ACHN (cell line): ENCODE measurements around the gene HOATZ.

Experiments
- DNase-seq: peaks from one replicate; pipeline ENCODE4 v3.0.0-alpha.2; 2015
- in situ Hi-C: cut with HindIII; loops from 2 replicates; pipeline ENCODE4 v1.10.0; 2017; ENCODE audit warnings: low sequenced_read_pairs, low pct_ligation_motif_present, low pct_unique_long_range_greater_than_20kb

The HOATZ gene

DNA sequence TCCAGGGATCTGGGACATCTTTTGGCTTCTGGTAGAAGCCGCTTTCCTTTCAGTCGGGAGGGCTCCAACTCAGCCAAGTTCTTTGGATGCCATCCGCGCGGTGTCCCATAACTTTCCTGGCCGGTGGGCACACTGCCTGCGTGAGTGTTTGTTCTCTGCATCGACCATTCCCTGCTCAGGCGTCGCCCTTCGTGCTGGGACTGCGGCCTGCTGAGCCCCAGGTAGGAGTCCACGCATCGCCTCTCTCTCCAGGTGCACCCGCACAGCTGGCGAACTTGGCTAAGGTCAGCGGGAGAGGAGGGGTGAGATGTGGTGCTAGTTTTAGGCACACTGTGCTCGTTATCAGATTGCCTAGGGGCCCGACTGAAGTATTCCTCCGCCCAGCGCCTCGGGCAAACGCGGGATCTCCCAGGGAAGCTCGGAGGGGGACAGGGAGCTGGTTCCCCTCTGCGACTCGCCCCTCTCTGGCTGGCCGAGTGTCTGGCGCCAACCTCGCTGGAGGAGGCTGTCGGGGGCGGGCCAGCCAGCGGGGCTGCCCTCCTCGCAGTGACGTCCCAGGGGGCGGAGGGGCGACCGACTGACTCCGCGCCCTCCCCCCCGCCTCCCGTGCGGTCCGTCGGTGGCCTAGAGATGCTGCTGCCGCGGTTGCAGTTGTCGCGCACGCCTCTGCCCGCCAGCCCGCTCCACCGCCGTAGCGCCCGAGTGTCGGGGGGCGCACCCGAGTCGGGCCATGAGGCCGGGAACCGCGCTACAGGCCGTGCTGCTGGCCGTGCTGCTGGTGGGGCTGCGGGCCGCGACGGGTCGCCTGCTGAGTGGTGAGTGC lies 25.7 kb downstream of the HOATZ start, which contains the start of gene LAYN:
Gene LAYN, plus strand, starts transcription at position 607 of the 823 bp plus-strand sequence. Its CDS starts 124 bp downstream, at position 731.
- DNase-seq, result peak; percentile 72
- in situ Hi-C loops, result no loop called here

DNA sequence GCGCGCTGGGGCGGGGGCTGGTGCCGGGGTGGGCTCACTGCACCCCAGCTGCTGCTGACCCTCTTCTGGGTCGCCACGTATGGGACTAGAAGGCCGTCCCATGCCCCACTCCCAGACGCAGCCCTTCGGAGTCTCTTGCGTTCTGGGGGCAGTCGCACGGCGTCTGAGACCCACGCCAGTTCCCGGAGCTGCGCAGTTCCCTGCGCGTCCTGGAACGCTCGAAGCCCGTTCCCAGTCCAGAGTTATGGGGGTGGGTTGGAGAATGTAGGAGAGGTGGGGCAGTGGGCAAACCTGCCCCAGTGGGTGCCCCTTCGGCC lies 26.3 kb downstream of the HOATZ start:
- in situ Hi-C loops, result no loop called here
- no peak for DNase-seq

DNA sequence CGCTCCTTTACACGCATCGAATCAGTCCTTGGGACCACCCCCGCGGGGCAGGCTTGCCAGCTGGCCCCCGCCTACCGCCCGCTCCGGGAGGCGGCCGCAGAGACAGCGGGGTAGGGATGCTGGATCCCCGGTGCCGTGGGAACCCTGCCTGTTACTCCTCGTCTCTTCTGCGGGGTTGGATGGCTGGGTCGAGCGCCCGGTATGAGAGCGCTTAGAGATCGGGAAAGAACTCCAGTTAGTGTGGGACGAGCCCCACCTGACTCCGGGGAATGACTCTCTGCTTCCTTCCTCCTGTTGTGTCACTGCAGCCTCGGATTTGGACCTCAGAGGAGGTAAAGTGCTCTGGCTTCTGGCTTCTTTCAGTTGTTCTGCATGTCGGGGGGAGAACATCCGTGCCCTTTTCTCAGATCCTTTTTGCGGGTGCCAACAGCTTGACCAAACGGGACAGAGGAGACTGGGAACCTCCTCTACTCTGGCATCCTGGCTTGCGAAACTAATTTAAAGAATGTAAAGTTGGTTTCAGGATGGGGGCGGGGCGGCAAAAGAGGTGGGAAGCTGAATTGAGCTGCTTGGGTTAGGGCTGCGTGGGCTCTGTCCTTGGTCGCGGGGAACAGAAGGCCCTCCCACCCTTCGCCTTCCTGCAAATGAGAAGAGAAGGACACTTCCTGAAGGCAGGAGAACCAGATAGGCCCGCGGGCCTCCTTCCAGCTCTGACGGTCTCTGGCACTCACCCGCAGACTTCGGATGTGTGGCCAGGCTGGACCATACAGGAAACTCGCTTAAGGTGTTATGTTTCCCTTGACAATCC lies 26.9 kb downstream of the HOATZ start:
- in situ Hi-C loops, result no loop called here
- DNase-seq, result no peak

DNA sequence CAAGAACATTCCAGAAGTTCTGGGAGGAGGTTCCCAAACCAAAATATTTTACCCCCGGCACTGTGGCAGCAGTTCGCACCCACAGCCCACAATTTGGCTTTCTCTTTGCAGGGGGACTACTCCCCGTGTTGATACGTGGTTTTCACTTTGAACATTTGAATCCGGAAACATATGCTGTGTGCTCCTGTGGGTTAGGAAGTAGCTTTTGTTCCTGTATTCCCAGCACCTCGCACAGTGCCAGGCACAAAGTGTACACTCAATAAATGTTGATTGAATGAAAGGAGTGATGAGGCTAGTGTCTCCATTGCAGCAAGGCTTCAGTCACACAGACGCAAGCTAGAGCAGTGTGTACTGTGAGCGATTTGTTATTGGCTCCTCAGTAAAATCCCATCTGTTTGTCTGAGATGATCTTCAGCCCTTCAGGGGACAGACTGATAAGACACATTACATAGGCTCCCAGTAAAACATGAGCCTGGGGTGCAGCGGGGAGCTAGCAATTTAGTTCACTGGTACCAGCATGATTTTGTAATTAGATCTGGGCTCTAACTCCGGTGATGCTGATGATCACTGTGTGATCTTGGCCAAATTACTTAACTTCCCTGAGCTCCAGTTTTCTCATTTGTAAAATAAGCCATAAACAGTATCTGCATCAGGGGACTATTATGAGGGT lies 28.2 kb downstream of the HOATZ start:
- in situ Hi-C loops, result no loop called here
- DNase-seq, result no peak

DNA sequence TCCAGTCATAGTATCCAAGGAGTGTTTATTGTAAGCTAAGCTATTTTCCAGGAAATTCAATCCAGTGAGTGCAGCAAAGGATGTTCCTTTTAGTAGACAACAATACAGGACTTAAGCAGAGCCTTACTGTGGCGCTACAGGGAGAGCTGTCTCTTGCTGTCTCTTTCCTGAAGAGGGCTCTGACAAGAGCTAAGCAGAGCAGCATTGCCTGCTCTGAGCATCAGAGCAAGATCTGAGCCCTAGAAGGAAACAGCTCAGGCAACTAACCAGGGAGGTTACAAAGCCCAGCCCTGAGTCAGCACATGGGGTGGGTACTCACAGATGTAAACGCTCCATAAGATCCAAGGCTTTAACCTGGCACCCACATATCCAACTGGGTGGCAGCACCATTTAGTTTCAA lies 33.9 kb downstream of the HOATZ start:
- no peak for DNase-seq
- in situ Hi-C loops, result no loop called here

DNA sequence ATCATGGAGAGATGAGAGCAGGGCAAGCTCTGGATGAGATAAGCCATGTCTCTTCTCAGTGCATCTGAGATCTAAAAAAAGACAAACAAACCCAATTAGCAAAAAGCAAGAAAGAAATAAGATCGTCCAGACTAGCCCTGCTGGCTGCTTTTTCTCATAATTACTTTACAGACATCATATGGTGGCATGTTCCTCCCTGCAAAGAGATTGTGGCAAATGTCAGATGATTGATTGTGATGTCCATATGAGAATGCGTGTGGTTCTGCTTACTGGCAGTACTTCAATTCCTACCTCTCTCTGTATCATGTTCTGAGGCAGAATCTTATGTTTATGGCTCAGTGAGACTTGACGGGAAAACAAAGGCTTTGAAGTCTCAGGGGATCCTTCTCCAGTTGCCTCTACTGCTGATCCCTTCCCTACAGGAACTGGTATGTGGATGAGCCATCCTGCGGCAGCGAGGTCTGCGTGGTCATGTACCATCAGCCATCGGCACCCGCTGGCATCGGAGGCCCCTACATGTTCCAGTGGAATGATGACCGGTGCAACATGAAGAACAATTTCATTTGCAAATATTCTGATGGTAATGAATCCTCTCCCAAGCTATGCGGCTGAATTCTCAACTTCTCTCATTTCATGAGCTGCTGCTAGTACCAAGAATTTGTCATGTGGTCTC lies 34.8 kb downstream of the HOATZ start:
- in situ Hi-C loops, result no loop called here

DNA sequence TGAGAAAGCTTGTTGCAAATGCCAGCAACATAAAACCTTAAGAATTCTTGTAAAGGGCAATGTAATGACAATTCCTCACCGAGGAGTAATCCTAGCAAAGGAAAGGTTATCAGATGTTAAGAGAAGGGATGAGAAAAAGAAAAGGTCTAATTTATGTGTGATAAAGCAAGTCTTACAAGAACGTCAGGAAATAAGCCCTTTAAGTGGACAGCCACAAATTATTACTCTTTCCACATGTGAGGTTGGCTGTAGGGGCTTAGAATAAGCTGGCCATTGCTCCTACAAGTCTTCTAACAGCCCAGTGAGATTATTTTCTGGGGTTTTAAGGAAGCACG lies 35.3 kb downstream of the HOATZ start:
- in situ Hi-C loops, result no loop called here
- no peak for DNase-seq

More for the DNA sequence above, 34.8 kb downstream of the HOATZ start:
- DNase-seq, result no peak

DNA sequence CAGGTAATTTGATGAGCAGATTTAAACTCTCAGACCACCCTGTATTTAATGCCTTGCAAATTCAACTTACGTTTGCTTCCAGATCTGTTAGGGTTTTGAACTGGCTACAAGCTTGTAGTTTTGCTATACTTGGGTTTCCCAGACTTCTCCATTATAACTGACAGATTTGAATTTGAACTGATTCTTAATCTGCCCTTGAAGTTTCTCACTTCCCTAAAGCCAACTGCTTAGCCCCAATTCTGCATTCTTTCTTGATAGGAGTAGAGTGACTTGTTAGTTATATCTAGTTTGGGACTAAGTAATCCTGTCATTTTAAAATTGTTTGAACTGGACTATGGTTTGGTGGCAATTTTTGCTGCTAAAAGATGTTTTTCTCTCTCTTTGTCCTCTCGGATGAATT lies 35.7 kb downstream of the HOATZ start:
- DNase-seq, result no peak
- in situ Hi-C loops, result no loop called here

DNA sequence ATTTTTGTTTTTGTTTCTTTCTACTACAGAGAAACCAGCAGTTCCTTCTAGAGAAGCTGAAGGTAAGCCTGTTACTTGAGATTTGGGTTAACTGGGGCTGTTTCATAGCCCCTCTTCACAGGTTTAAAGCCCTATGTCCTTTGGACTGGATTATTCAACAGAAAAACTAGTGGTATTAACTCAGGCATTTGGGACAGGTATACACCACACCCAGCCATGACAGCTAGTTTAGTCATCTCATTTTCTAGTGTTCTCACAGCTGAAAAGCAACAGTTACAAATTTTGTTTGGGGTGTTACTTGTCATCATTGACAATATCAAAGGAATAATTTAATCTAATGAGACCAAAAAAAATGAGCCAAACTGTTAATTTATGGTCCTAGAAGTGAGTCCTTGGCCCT lies 40.0 kb downstream of the HOATZ start:
- DNase-seq, result no peak
- in situ Hi-C loops, result no loop called here

DNA sequence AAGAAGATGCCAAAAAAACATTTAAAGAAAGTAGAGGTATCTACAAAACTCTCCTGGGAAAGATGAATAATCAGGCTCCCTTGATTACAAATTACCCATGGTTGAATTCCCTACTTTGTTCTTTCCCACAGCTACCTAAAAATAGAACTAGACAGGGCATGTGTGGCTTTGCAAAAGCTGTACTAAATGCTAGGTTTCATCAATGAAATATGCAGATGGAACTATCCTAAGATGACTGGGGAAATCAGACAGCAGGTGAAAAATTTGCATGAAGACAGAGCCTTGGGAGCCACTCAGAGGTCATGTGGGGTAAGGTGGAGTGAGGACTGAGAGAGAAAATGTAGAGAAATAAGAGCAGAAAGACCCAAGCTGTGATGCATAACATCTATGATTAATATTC lies 40.7 kb downstream of the HOATZ start:
- DNase-seq, result no peak
- in situ Hi-C loops, result no loop called here

DNA sequence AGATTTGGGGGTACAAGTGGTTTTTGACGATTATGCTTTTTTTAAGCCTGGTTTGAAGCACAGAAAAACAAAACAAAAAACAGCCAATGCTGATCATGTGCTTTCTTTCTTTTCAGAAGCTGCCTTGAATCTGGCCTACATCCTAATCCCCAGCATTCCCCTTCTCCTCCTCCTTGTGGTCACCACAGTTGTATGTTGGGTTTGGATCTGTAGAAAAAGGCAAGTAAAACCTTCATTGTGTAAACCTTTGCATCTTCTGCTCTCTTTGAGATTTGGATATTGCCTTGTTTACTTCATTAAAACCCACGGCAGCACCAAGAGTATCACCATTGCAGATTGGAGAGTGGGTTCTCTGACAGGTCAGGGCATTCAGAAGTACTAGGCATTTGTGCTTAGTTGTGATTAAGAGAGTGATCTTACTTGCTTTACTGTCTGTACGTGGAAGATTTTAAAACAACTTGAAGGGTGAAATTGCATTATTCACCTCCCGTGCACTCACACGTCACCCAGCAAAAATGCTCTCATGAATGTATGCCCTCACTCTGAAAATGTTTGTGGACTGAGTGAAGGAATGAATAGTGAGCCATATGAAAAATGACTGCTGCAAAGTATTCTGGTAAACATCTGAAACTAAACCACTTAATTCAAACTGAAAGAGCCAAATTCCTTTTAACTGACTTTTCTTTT lies 43.0 kb downstream of the HOATZ start:
- in situ Hi-C loops, result no loop called here
- peak; percentile 75 for DNase-seq

DNA sequence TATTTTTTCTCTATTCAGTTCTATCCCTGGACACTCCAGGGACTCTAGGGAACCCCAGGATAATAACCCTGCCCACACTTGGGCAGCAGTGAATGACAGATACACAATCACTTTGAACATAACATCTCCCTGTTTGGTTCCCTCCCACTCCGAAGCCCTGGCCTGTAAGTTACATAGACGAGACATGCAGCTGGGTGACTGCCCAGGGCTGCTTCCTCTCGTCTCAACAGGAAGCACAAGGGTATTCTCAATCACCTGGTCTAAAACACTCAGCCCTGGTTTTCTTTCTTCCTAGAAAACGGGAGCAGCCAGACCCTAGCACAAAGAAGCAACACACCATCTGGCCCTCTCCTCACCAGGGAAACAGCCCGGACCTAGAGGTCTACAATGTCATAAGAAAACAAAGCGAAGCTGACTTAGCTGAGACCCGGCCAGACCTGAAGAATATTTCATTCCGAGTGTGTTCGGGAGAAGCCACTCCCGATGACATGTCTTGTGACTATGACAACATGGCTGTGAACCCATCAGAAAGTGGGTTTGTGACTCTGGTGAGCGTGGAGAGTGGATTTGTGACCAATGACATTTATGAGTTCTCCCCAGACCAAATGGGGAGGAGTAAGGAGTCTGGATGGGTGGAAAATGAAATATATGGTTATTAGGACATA lies 45.4 kb downstream of the HOATZ start:
- in situ Hi-C loops, result no loop called here
- no peak for DNase-seq

DNA sequence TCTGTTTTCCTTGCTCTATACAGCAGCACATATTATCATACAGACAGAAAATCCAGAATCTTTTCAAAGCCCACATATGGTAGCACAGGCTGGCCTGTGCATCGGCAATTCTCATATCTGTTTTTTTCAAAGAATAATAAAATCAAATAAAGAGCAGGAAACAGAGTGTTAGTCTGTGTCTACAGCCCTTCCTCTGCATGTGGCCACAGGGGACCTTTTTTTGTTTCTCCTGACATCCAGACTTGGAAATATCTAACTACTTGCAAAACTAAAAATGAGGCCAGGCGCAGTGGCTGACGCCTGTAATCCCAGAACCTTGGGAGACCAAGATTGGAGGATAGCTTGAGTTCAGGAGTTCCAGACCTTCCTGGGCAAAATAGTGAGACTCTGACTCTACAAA lies 46.2 kb downstream of the HOATZ start:
- DNase-seq, result no peak
- in situ Hi-C loops, result no loop called here

DNA sequence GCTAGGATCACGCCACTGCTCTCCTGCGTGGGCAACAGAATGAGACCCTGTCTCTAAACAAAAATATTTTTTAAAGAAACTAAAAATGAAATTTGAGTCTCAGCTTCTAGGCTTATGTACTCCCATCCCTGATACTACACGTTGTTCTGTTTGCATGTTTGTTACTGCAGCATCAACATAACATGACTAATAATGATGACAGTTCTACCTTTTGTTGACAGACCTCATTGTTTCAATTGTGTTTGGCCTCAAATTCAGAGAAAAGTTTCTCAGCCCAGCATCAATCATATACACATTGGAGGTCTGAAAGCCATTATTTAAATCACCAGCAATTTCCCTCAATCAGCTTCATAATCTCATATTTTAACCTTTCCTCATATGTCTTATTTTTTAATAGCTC lies 46.7 kb downstream of the HOATZ start:
- in situ Hi-C loops, result no loop called here

DNA sequence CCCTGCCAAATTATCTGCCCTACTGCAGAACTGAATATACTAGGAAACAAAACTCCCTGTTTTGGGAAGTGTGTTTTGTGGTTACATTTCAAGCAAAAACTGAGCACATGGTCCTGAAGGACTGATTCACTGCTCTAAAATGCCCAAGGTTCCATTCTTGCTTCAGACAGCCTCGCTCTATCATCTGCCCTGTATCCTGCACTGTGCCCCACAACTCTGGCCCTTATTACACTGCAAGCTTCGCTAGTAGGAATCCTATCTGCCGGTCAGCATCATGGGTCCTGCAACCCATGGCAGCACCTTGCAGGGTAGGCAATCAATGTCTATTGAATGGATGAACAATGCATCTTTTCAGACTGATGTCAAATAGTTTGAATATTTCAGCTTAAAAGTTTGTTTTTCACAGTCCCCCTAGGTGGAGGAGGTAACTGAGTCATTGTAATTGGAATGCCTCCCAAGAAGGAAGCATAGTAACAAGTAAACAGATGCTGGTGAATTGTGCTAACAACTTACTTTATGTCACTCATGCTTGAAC lies 47.3 kb downstream of the HOATZ start:
- peak; percentile 35 for DNase-seq
- in situ Hi-C loops, result no loop called here

More for the DNA sequence above, 46.7 kb downstream of the HOATZ start:
- DNase-seq, result no peak

DNA sequence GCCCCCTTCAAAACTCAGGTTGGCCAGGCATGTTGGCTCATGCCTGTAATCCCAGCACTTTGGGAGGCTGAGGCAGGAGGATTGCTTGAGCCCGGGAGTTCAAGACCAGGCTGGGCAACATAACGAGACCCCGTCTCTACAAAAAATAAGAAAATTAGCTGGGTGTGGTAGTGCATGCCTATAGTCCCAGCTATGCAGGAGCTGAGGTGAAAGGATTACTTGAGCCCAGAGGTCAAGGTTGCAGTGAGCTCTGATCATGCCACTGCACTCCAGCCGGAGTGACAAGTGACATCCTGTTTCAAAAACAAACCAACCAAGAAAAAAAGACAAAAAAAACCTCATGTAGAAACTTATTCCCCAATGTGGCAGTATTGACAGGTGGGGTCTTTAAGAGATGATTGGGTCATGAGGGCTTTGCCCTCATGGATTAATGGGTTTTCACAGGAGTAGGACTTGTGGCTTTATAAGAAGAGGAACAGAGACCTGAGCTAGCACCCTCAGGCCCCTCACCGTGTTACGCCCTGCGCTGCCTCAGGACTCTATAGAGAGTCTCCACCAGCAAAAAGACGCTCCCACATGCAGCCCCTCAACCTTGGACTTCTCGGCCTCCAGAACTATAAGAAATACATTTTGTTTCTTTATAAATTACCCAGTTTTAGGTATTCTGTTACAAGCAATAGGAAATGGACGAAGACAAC lies 48.3 kb downstream of the HOATZ start:
- in situ Hi-C loops, result no loop called here
- DNase-seq, result no peak

DNA sequence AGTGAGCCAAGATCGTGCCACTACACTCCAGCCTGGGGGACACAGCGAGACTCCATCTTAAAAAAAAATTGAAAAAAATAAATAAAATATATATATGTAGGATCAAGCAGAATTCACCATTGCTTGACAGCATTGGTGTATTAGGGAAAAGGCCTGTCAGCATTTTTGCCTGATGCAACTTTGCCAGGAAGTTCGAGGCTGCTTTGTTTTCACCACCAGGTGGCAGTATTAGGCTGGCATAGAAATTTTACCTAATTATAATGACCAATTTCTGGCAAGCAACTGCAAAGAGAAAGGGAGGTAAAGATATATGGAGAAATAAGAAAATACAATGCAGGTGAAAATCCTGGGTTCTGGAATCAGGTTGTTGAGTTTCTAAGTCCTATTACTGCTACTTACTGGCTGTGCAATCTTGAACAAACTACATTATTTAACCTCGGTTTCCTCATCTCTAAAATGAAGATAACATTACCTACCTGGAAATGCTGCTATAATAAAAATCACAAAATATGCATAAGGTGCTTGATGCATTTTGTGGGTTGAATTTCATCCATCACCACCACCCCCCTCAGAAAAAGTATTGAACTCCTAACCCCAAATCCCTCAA lies 50.6 kb downstream of the HOATZ start:
- in situ Hi-C loops, result no loop called here
- DNase-seq, result peak; percentile 63
